ENCODE data around the gene EGFLAM. TPM values are rescaled to one million over a fixed set of nuclear protein-coding genes. Genes with fewer than 3 reads are reported as not detected.

The EGFLAM gene
- total RNA-seq, 4 donors from 2014 or later: 3.5 to 6.7 (median 6.3) TPM

GRCh38 chr5:38424148-38425060 is 166.0 kb downstream of the EGFLAM start:
- intact Hi-C loops (cut with DNase I): no loop called here
- TF ChIP-seq CTCF (IDR thresholded peaks at IDR 0.05): no peak
- TF ChIP-seq POLR2A (IDR thresholded peaks at IDR 0.05): no peak
- 89 to 91% methylated on average over 4 of the region's 4 CpGs for WGBS, 2 donors

GRCh38 chr5:38426490-38426889 is 168.1 kb downstream of the EGFLAM start:
- H3K4me1 ChIP-seq: no peaks in the 10 kb centered on the region
- H3K9me3 ChIP-seq: no peaks in the 10 kb centered on the region
- no peak for DNase-seq
- intact Hi-C loops (cut with DNase I): no loop called here
- H3K27ac ChIP-seq: no peak overlapping the region
- 87 to 100% methylated on average over 1 of the region's 1 CpG for WGBS, 2 donors
- TF ChIP-seq CTCF (IDR thresholded peaks at IDR 0.05) (no peak), POLR2A (IDR thresholded peaks at IDR 0.05) (no peak)
- no peaks in the 10 kb centered on the region for H3K36me3 ChIP-seq
- no peak overlapping the region for H3K4me3 ChIP-seq (replicated peaks in 1 of 3)
- H3K27me3 ChIP-seq: no peaks in the 10 kb centered on the region

More at GRCh38 chr5:38424148-38425060, 166.0 kb downstream of the EGFLAM start:
- no peaks in the 10 kb centered on the region for H3K9me3 ChIP-seq
- no peaks in the 10 kb centered on the region for H3K27me3 ChIP-seq
- no peaks in the 10 kb centered on the region for H3K4me1 ChIP-seq
- H3K27ac ChIP-seq: no peak overlapping the region
- no peak overlapping the region for H3K4me3 ChIP-seq (replicated peaks in 1 of 3)
- H3K36me3 ChIP-seq: no peaks in the 10 kb centered on the region
- no peak for DNase-seq

GRCh38 chr5:38426986-38427950 is 168.9 kb downstream of the EGFLAM start:
- no peak overlapping the region for H3K27ac ChIP-seq
- H3K9me3 ChIP-seq: no peaks in the 10 kb centered on the region
- intact Hi-C loops (cut with DNase I): no loop called here
- no peaks in the 10 kb centered on the region for H3K27me3 ChIP-seq
- 82 to 86% methylated on average over 9 of the region's 9 CpGs for WGBS, 2 donors
- H3K4me3 ChIP-seq (replicated peaks in 1 of 3): no peak overlapping the region
- no peaks in the 10 kb centered on the region for H3K4me1 ChIP-seq
- TF ChIP-seq CTCF (IDR thresholded peaks at IDR 0.05) (no peak), POLR2A (IDR thresholded peaks at IDR 0.05) (no peak)
- no peak for DNase-seq
- no peaks in the 10 kb centered on the region for H3K36me3 ChIP-seq

- no peak overlapping the region for H3K27ac ChIP-seq
- H3K4me1 ChIP-seq: peaks cover 0 to 4% of the 10 kb centered on the region in 2 donors
- no peaks in the 10 kb centered on the region for H3K9me3 ChIP-seq
- WGBS, 2 donors: 93 to 96% methylated on average over 1 of the region's 1 CpG
- H3K36me3 ChIP-seq: no peaks in the 10 kb centered on the region
- no peak for DNase-seq
- H3K27me3 ChIP-seq: no peaks in the 10 kb centered on the region
- no peak overlapping the region for H3K4me3 ChIP-seq (replicated peaks in 1 of 3)
- TF ChIP-seq CTCF (IDR thresholded peaks at IDR 0.05): no peak
- TF ChIP-seq POLR2A (IDR thresholded peaks at IDR 0.05): no peak
- intact Hi-C loops (cut with DNase I): no loop called here
Measured at GRCh38 chr5:38431242-38431853, 173.0 kb downstream of the EGFLAM start.
